Measurements from ENCODE around the gene TDRD3.

DNA sequence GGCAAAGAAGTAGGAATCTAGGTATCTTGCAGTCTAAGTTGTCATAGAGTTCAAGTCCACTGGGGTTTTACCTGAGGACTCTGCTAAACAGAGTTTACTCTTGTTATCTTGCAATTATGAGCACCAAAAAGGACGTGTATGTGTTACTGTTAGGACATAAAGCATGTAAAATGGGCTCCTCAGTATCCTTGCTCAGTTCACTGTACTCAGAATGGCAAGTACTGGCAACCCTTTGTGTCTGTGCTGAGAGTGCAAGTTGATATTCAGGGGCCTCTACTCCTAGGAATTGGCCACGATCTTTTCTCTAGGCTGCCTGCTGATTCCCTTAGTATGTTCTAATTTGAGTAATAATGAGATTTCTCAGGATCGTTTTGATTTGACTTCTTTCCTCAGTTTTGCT is 13.3 kb downstream of the TDRD3 start:
- TF ChIP-seq, protein P1, sequence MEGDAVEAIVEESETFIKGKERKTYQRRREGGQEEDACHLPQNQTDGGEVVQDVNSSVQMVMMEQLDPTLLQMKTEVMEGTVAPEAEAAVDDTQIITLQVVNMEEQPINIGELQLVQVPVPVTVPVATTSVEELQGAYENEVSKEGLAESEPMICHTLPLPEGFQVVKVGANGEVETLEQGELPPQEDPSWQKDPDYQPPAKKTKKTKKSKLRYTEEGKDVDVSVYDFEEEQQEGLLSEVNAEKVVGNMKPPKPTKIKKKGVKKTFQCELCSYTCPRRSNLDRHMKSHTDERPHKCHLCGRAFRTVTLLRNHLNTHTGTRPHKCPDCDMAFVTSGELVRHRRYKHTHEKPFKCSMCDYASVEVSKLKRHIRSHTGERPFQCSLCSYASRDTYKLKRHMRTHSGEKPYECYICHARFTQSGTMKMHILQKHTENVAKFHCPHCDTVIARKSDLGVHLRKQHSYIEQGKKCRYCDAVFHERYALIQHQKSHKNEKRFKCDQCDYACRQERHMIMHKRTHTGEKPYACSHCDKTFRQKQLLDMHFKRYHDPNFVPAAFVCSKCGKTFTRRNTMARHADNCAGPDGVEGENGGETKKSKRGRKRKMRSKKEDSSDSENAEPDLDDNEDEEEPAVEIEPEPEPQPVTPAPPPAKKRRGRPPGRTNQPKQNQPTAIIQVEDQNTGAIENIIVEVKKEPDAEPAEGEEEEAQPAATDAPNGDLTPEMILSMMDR (IDR thresholded peaks at IDR 0.05): no peak
- TF ChIP-seq POLR2A (IDR thresholded peaks at IDR 0.05): no peak
